Panc1 (cell line): Measurements from ENCODE around the gene ABCA1. TPM values are rescaled to one million over a fixed set of nuclear protein-coding genes. Genes with fewer than 3 reads are reported as not detected.

Experiments
- ATAC-seq: fragments of 200-7000 bp; cut with Tn5 transposase; 2 replicates; pipeline ENCODE4 v1.9.1; 2020; ENCODE audit warnings: mild to moderate bottlenecking, moderate library complexity
- BruUV-seq: library from RNA; stranded (reverse); fragments of 400-500 nt; replicated peaks from 2 replicates; lab custom pipeline; 2021; lab: Mats Ljungman, UMichigan
- CTCF ChIA-PET: fragments of 300-600 bp; sonication (Branson Sonifier 250); formaldehyde crosslinking; loops from one replicate; lab custom pipeline; 2022; ENCODE audit warnings: antibody characterized with exemption; lab: Charles Lee
- POLR2A ChIA-PET: fragments of 300-600 bp; sonication (Branson Sonifier 250); formaldehyde crosslinking; loops from one replicate; lab custom pipeline; 2022; ENCODE audit warnings: antibody characterized with exemption; lab: Charles Lee
- DNase-seq: peaks from one replicate; pipeline ENCODE4 v3.0.0-alpha.2; 2010; ENCODE audit warnings: low read depth, low spot score
- H3K27ac ChIP-seq: 2 replicates; pipeline ENCODE4 v1.5.1; 2011; ENCODE audit warnings: mild to moderate bottlenecking, low read length, inconsistent platforms
- H3K27me3 ChIP-seq: fragments of 200-500 bp; sonication (Bioruptor generic); 2 replicates; pipeline ENCODE4 v1.6.0; 2014; ENCODE audit warnings: low read length, inconsistent platforms; ENCODE audit not compliant: control insufficient read depth, insufficient read depth
- H3K36me3 ChIP-seq: fragments of 200-500 bp; sonication (Bioruptor generic); 2 replicates; pipeline ENCODE4 v1.5.1; 2014; ENCODE audit warnings: inconsistent platforms, mild to moderate bottlenecking, low read length, moderate library complexity; ENCODE audit not compliant: control insufficient read depth, insufficient read depth
- H3K4me1 ChIP-seq: 2 replicates; pipeline ENCODE4 v1.5.1; 2011; ENCODE audit warnings: inconsistent platforms, mild to moderate bottlenecking, low read length, moderate library complexity; ENCODE audit not compliant: control insufficient read depth, insufficient read depth
- H3K4me3 ChIP-seq, 2 experiments: 2 replicates each; pipeline ENCODE4 v1.5.1; 2011 to 2012; ENCODE audit warnings: low read depth in 2 of 2, low read length in 2 of 2, mild to moderate bottlenecking in 2 of 2, inconsistent platforms in 1 of 2, moderate library complexity in 1 of 2
- H3K9me3 ChIP-seq: fragments of 200-500 bp; sonication (Bioruptor generic); 2 replicates; pipeline ENCODE4 v1.5.1; 2014; ENCODE audit warnings: low read depth, mild to moderate bottlenecking, inconsistent platforms, low read length, moderate library complexity; ENCODE audit not compliant: control insufficient read depth, insufficient read depth
- POLR2AphosphoS5 ChIP-seq: IDR thresholded peaks from 2 replicates; pipeline ENCODE4 v1.6.1; 2012; ENCODE audit warnings: mild to moderate bottlenecking, low read depth, low read length, moderate library complexity
- REST ChIP-seq, 2 experiments: IDR thresholded peaks; 2 replicates each; pipeline ENCODE4 v1.6.1; 2011 to 2012; ENCODE audit warnings: low read depth in 2 of 2, control low read depth in 1 of 2, low read length in 1 of 2, mild to moderate bottlenecking in 1 of 2, moderate library complexity in 1 of 2; ENCODE audit not compliant: insufficient read depth in 1 of 2
- SIN3A ChIP-seq: IDR thresholded peaks from 2 replicates; pipeline ENCODE4 v1.6.1; 2012; ENCODE audit warnings: low read depth, mild to moderate bottlenecking, low read length, moderate library complexity, borderline replicate concordance; ENCODE audit not compliant: insufficient read depth
- TCF7L2 ChIP-seq: IDR thresholded peaks from 2 replicates; pipeline ENCODE4 v1.6.1; 2011; ENCODE audit warnings: mild to moderate bottlenecking, low read depth, low read length, inconsistent platforms
- in situ Hi-C: cut with HindIII; loops from 2 replicates; pipeline ENCODE4 v1.10.0; 2016; ENCODE audit warnings: low sequenced_read_pairs, low pct_unique_long_range_greater_than_20kb
- intact Hi-C: fragments of 100-400 bp; cut with micrococcal nuclease; formaldehyde crosslinking; loops from one replicate; pipeline ENCODE4 v1.10.0; 2022; ENCODE audit not compliant: unreplicated experiment
- total RNA-seq: library from RNA; stranded (reverse); gene quantifications from one replicate; pipeline ENCODE4 v1.2.1, GENCODE V29; 2021; ENCODE audit not compliant: unreplicated experiment
- TF ChIP-seq, protein P1 (sequence below): fragments of 450-650 bp; IDR thresholded peaks from 2 replicates; pipeline ENCODE4 v1.5.1; 2017; ENCODE audit warnings: mild to moderate bottlenecking

Gene ABCA1
- total RNA-seq, 1 experiment from 2014 or later, result 2.6 TPM

GRCh38 chr9:104911032-104911607, 16.8 kb downstream of the ABCA1 start:
- Histone ChIP-seq H3K9me3 (no peaks in the 10 kb centered on the region), H3K4me3 (no peak overlapping the region), H3K4me1 (no peaks in the 10 kb centered on the region), H3K27ac (no peak overlapping the region), H3K27me3 (no peaks in the 10 kb centered on the region), H3K36me3 (no peaks in the 10 kb centered on the region)
- no peak for TF ChIP-seq REST (IDR thresholded peaks at IDR 0.05; ENCODE audit: insufficient read depth in 1 of 2, low read depth in 2 of 2, low read length in 1 of 2)
- TF ChIP-seq POLR2AphosphoS5, result no peak
- TF ChIP-seq TCF7L2, result no peak
- TF ChIP-seq, protein P1, sequence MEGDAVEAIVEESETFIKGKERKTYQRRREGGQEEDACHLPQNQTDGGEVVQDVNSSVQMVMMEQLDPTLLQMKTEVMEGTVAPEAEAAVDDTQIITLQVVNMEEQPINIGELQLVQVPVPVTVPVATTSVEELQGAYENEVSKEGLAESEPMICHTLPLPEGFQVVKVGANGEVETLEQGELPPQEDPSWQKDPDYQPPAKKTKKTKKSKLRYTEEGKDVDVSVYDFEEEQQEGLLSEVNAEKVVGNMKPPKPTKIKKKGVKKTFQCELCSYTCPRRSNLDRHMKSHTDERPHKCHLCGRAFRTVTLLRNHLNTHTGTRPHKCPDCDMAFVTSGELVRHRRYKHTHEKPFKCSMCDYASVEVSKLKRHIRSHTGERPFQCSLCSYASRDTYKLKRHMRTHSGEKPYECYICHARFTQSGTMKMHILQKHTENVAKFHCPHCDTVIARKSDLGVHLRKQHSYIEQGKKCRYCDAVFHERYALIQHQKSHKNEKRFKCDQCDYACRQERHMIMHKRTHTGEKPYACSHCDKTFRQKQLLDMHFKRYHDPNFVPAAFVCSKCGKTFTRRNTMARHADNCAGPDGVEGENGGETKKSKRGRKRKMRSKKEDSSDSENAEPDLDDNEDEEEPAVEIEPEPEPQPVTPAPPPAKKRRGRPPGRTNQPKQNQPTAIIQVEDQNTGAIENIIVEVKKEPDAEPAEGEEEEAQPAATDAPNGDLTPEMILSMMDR, result no peak
- TF ChIP-seq SIN3A, result no peak
- BruUV-seq, result no TSS peak
- intact Hi-C loops (no loop called here), in situ Hi-C loops (no loop called here)
- ATAC-seq, result no peak
- CTCF ChIA-PET, result no interaction called here
- DNase-seq, result no peak
- POLR2A ChIA-PET, result no interaction called here

GRCh38 chr9:104907278-104907951, 20.5 kb downstream of the ABCA1 start:
- no peak for ATAC-seq
- in situ Hi-C loops (no loop called here), intact Hi-C loops (no loop called here)
- Histone ChIP-seq H3K4me1 (no peaks in the 10 kb centered on the region), H3K36me3 (no peaks in the 10 kb centered on the region), H3K9me3 (no peaks in the 10 kb centered on the region), H3K27me3 (no peaks in the 10 kb centered on the region), H3K27ac (no peak overlapping the region), H3K4me3 (no peak overlapping the region)
- no TSS peak for BruUV-seq
- POLR2A ChIA-PET, result no interaction called here
- TF ChIP-seq, protein P1, result no peak
- CTCF ChIA-PET, result no interaction called here
- no peak for DNase-seq
